ENCODE measurements around the gene DLGAP1. TPM values are rescaled to one million over a fixed set of nuclear protein-coding genes. Genes with fewer than 3 reads are reported as not detected.

The DLGAP1 gene
- total and polyA plus RNA-seq, 2 of the 4 experiments (the other 2 are of a cell fraction), result under 0.01 to 0.09 TPM

DNA sequence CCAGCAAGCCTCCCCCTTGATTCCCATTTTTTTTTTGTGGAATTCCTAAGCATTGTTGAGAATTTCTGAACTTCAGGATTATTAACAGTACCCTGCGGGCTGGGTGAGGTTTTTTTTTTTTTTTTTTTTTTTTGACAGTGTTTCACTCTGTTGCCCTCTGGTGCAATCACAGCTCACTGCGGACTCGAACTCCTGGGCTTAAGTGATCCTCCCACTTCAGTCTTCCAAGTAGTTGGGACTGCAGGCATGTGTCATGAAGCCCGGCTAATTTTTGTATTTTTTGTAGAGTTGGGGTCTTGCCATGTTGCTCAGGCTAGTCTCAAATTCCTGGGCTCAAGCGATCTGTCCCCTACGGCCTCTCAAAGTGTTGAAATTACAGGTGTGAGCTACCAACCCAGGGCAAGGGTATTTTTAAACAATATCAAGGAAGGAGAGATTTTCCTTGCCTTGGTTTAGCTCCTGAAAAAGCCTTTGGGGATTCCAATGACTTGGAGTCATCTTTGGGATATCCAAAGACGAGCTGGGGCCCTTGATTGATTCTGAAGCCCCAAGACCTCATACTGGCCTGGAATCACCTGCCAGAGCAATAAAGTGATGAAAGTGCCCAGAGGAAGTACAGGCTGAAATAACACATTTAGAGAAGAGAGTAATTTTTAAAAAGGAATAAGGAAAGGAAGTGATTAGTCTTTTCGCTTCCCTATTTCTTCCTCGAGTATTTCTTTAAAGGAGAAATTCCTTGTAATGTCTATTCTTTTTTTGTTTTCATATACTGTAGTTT is 764.9 kb downstream of the DLGAP1 start:
- BruUV-seq (replicated peaks), result no TSS peak
- Histone ChIP-seq H2BK15ac (ENCODE audit: low read depth, low read length) (peak overlapping the region; percentile 54; the same call in 1 of the 3 replicates), H2BK5ac (ENCODE audit: low read depth, low read length, poor library complexity, severe bottlenecking) (peak overlapping the region; percentile 100), H4K5ac (ENCODE audit: low read depth, low read length) (peak overlapping the region; percentile 39; the same call in 1 of the 2 replicates), H3K27ac (ENCODE audit: insufficient read depth, low read length) (no peak overlapping the region), H3K36me3 (ENCODE audit: control insufficient read depth, insufficient read depth, low read length) (no peaks in the 10 kb centered on the region), H3K4me3 (ENCODE audit: insufficient read depth, low read depth, low read length) (no peak overlapping the region), H3K4me2 (ENCODE audit: low read depth, low read length) (no peak overlapping the region), H3K23ac (ENCODE audit: low read depth, low read length) (no peak overlapping the region), H3K14ac (replicated peaks; ENCODE audit: low read depth, low read length) (0 out of 2 replicates have a peak overlapping the region, but pooled peaks have one; percentile 19), H3K9me1 (ENCODE audit: insufficient read depth, low read length) (no peaks in the 10 kb centered on the region; the same call in 1 of the 2 replicates), H4K91ac (ENCODE audit: insufficient read depth, low read depth, low read length) (peak overlapping the region; percentile 46), H3K9me3 (ENCODE audit: control insufficient read depth, insufficient read depth, low read length) (peaks cover 2% of the 10 kb centered on the region; the same call in 1 of the 2 replicates), H4K8ac (ENCODE audit: low read depth in 2 of 2, low read length in 2 of 2) (no peak overlapping the region), H3K27me3 (ENCODE audit: control insufficient read depth, insufficient read depth, low read length) (no peaks in the 10 kb centered on the region), H3K4ac (ENCODE audit: low read depth, low read length) (peak overlapping the region; percentile 20), H2BK120ac (ENCODE audit: low read depth, low read length) (peak overlapping the region; percentile 22; the same call in 1 of the 2 replicates), H2AK5ac (ENCODE audit: low read depth, low read length) (no peak overlapping the region), H3K56ac (ENCODE audit: extremely low read depth, insufficient read depth, low read length) (no peak overlapping the region), H2AFZ (replicated peaks; ENCODE audit: low read length, poor library complexity) (no peak overlapping the region), H3K79me1 (ENCODE audit: low read depth in 1 of 2, low read length in 2 of 2) (no peaks in the 10 kb centered on the region), H3K9ac (ENCODE audit: low read depth, low read length) (no peak overlapping the region), H4K20me1 (ENCODE audit: insufficient read depth, low read length) (no peaks in the 10 kb centered on the region), H2BK20ac (ENCODE audit: low read depth, low read length) (peak overlapping the region; percentile 29; the same call in 1 of the 2 replicates), H3K18ac (ENCODE audit: low read depth, low read length) (peak overlapping the region; percentile 57; the same call in 1 of the 2 replicates), H3K4me1 (ENCODE audit: control insufficient read depth, insufficient read depth, low read length) (peaks cover 9% of the 10 kb centered on the region), H2AK9ac (replicated peaks; ENCODE audit: low read depth, low read length, poor library complexity) (no peak overlapping the region)
- POLR2A ChIA-PET (ENCODE audit: unreplicated experiment), result no interaction called here
- intact Hi-C loops (cut with micrococcal nuclease) (no loop called here), dilution Hi-C loops (cut with HindIII; ENCODE audit: low sequenced_read_pairs, unreplicated experiment) (no loop called here), in situ Hi-C loops (cut with MboI; ENCODE audit: low sequenced_read_pairs) (no loop called here)
- DNase-seq (no peak), ATAC-seq (ENCODE audit: low read depth) (no peak)
- no peak for TF ChIP-seq MAFK (IDR thresholded peaks at IDR 0.05; ENCODE audit: low read depth, low read length)
- TF ChIP-seq, protein P1, sequence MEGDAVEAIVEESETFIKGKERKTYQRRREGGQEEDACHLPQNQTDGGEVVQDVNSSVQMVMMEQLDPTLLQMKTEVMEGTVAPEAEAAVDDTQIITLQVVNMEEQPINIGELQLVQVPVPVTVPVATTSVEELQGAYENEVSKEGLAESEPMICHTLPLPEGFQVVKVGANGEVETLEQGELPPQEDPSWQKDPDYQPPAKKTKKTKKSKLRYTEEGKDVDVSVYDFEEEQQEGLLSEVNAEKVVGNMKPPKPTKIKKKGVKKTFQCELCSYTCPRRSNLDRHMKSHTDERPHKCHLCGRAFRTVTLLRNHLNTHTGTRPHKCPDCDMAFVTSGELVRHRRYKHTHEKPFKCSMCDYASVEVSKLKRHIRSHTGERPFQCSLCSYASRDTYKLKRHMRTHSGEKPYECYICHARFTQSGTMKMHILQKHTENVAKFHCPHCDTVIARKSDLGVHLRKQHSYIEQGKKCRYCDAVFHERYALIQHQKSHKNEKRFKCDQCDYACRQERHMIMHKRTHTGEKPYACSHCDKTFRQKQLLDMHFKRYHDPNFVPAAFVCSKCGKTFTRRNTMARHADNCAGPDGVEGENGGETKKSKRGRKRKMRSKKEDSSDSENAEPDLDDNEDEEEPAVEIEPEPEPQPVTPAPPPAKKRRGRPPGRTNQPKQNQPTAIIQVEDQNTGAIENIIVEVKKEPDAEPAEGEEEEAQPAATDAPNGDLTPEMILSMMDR (conservative IDR thresholded peaks at IDR 0.05; ENCODE audit: low read depth, low read length), result no peak
- CTCF ChIA-PET, result interaction anchor here (0.7 kb wide), 3 partner anchors 51 to 304 kb away, joined by 3 to 4 read pairs (median 4); no protein-coding TSS in a partner anchor
- no CpG with 5 or more reads among the region's 9 CpGs for WGBS, 2 experiments (ENCODE audit: extremely low coverage in 2 of 2, insufficient read length in 1 of 2)
